Stimulated activated naive CD4-positive, alpha-beta T cell (primary cell): ENCODE measurements around the gene NCAN.
"Not testable (repeated sequence)": the region's sequence is repeated elsewhere in the genome, so short reads cannot be mapped to it uniquely, and the experiment has no call there.

Experiments
- DNase-seq, 6 experiments: peaks; one replicate each; lab custom pipeline; 2025; lab: John Stamatoyannopoulos, UW

NCAN gene

DNA sequence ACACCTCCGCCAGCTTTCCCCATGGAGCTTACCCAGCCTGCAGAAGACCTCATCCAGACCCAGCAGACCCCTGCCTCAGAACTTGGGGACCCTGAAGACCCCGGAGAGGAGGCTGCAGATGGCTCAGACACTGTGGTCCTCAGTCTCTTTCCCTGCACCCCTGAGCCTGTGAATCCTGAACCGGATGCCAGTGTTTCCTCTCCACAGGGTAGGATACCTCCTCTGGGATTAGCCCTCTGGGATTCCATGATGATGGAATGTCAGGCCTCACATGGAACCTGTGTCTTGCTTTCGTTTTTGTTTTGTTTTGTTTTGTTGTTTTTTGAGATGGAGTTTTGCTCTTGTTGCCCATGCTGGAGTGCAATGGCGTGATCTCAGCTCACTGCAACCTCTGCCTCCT lies 17.8 kb upstream of the NCAN start:
- DNase-seq = no peak

GRCh38 chr19:19201697-19202630 lies 9.8 kb upstream of the NCAN start:
- no peak for DNase-seq

- DNase-seq = no peak
Measured at GRCh38 chr19:19202707-19203011, 9.1 kb upstream of the NCAN start.

DNA sequence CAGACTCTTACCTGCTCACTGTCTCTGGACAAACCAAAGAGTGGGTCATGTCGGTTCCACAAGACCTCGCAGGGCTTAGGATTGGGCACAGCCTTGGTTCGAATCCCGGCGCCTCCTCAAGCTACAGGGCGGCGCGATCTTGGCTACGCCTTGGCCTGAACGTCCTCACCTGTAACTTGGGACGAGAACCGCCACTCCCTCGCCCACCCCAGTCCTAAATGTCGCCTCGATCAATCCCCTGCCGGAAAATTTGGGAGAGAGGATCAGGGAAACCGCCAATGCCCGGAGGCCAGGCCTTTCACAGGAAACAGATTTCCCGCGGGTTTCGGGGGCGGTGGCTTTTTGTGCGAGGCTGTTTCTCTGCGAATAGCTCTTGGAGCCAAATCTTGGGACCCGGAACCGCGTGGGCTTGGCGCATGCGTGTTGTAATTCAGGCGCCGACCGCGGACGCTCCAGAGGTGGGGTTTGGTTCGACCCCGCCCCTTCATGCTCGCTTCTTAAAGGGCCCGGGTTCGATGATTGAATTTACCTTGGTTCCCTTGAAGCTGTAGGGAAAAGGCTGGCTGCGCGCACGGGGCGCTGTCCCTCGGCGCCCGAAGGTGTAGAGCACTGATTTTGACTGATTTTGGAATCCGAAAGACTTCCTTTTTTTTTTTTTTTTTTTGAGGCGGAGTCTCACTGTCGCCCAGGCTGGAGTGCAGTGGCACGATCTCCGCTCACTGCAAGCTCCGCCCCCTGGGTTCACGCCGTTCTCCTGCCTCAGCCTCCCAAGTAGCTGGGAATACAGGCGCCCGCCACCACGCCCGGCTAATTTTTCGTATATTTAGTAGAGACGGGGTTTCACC lies 8.5 kb upstream of the NCAN start, which contains the start of gene NR2C2AP:
Gene NR2C2AP, minus strand, starts transcription at position 403 of the 845 bp plus-strand sequence. Its CDS starts 354 bp downstream, at position 49.
- DNase-seq = peak; percentile 75 to 93 (median 88)

GRCh38 chr19:19204181-19204580 lies 7.6 kb upstream of the NCAN start:
- no peak for DNase-seq

DNA sequence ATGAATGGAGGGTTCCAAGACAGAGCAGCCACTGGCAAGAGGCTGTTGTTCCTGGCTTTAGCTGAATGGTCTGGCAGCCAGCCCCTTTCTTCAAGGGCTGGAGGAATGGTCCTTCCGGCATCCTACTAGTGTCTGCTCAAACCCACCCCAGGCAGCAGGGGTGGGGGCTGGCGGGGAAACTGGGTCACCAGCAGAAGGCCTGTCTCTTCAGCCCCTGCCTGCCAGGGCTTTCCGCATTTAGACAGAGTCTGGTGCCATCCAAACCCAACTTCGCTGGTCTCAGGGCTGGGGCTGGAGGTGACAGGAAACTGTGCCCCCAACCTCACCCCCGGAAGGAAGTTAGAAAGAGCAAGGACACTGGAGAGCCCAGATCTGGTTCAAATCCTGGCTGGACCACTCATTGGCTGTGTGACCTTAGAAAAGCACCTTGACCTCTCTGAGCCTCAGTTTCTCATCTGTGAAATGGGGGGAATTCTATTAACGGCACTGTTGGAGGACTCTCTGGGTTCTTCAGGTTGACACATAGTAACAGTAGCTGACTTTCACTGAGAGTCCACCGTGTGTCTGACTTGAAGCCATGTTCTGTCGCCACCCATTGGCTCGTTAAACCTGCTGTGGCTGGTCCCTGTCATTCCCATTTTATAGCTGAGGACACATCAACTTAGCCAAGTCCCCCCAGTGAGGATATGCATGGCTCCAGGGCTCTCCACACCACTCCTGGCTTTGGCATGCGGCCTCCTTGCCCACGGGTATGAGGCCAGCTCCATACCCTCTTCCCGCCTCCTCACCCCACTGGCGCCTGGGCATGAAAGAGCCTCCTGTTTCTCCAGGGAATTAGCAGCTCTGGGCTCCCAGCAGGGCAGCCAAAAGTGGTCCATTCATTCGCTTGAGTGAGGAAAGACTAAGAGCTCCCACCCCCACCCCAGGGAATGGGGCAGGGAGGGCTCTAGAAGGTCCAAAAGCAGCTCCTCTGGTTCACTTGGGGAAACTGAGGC lies 6.0 kb upstream of the NCAN start:
- DNase-seq = no peak

DNA sequence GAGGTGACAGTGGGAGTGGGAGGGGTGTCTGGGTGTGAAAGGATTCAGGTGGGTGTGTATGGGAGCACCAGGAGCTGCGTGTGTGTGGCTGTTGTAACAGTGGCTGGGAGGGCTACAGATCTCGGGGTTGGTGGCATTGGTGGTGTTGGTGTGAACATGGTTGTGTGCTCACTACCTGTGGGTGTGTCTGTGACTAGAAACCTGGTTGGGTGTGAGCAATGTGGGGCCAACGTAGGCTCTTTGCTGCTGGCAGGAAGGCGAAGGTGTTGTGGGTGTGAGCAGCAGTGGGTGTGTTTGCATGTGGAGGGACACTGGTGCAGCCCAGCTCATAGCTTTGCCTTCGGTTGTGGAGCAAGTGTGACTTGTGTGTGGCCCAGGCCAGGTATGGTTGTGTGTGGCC lies 4.8 kb upstream of the NCAN start:
- DNase-seq = no peak

GRCh38 chr19:19207637-19208572 lies 3.9 kb upstream of the NCAN start:
- no peak for DNase-seq

DNA sequence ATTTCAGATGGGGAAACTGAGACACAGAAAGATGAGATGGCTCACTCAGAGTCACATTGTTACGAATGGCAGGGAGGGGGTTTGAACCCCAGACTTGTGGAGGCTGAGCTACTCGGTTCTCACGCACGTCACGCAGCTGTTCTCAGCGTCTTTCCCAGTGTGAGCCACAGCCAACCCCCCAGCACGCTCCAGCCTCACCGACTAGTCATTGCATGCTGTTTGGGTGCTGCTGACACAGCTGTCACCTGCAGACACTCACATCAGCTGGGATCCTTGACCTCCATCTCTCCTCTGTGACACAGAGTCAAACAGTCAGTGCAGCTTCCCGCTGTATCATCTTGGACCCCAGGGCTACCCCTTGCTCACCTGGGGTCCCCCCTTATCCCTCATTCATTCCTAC lies 2.4 kb upstream of the NCAN start:
- no peak for DNase-seq

- DNase-seq = no peak
Measured at GRCh38 chr19:19212916-19213315, 1.2 kb downstream of the NCAN start.

- no peak for DNase-seq
Measured at GRCh38 chr19:19213426-19214158, 1.8 kb downstream of the NCAN start.

DNA sequence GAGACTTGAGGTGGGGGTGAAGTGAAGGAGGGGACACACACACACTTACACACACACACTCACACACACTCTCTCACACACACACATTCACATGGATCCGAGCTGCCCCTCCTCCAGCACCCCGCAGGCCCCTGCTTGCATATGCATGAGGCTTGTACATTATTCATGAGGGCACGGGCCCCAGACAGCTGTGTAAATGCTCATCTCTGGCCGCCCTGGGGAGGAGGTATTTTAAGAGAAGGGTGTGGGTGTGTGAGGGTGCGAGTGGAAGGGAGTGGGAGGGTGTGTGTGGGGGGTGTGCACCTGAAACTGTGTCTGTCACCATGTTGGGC lies 2.4 kb downstream of the NCAN start:
- DNase-seq = no peak

- DNase-seq = peak in 3 of 6 experiments; percentile 7 to 12 (median 12)
Measured at GRCh38 chr19:19214892-19215291, 3.1 kb downstream of the NCAN start.

- DNase-seq = no peak
Measured at GRCh38 chr19:19215792-19216191, 4.0 kb downstream of the NCAN start.

DNA sequence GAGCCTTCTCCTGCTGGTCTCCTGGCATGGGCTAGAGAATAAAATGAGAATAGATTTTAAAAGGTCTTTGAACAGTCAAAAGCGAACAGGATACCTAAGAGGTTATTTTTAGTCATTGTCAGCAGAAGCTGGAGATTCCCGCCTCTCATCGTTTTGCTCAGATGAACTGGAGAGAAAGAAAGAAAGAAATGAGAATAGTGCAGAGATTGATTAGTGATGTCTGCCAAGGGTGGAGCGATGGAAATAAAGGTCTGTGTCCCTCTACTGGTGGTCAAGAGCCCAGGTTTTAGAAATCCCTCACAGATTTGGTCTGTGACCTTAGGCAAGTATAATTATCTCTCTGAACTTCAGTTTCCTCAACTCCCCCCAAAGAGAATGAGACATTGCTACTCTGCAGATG lies 5.3 kb downstream of the NCAN start:
- DNase-seq = no peak

DNA sequence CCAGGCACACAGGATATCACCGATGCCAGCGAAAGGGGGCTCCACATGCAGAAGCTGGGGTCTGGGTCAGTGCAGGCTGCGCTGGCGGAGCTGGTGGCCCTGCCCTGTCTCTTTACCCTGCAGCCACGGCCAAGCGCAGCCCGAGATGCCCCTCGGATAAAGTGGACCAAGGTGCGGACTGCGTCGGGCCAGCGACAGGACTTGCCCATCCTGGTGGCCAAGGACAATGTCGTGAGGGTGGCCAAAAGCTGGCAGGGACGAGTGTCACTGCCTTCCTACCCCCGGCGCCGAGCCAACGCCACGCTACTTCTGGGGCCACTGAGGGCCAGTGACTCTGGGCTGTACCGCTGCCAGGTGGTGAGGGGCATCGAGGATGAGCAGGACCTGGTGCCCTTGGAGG lies 7.2 kb downstream of the NCAN start:
- DNase-seq = no peak

DNA sequence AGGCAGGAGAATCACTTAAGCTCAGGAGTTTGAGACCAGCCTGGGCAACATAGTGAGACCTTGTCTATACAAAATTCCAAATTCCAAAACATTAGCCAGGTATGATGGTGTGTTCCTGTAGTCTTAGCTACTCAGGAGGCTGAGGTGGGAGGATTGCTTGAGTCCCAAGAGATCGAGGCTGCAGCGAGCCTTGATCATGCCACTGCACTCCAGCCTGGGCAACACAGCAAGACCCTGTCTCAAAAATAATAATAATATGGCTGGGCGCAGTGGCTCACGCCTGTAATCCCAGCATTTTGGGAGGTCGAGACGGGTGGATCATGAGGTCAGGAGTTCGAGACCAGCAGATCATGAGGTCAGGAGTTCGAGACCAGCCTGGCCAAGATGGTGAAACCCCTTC lies 9.2 kb downstream of the NCAN start:
- not testable (repeated sequence) for DNase-seq

- DNase-seq = no peak
Measured at GRCh38 chr19:19223060-19223459, 11.3 kb downstream of the NCAN start.

GRCh38 chr19:19223636-19224035 lies 11.9 kb downstream of the NCAN start:
- no peak for DNase-seq
